HUDEP-2 (cell line): Measurements from ENCODE around the gene ENDOV.

Source experiments
- DNase-seq, 76 experiments: peaks; one replicate each; lab custom pipeline; 2025; ENCODE audit not compliant: unreplicated experiment in 76 of 76; lab: John Stamatoyannopoulos, UW

ENDOV gene

DNA sequence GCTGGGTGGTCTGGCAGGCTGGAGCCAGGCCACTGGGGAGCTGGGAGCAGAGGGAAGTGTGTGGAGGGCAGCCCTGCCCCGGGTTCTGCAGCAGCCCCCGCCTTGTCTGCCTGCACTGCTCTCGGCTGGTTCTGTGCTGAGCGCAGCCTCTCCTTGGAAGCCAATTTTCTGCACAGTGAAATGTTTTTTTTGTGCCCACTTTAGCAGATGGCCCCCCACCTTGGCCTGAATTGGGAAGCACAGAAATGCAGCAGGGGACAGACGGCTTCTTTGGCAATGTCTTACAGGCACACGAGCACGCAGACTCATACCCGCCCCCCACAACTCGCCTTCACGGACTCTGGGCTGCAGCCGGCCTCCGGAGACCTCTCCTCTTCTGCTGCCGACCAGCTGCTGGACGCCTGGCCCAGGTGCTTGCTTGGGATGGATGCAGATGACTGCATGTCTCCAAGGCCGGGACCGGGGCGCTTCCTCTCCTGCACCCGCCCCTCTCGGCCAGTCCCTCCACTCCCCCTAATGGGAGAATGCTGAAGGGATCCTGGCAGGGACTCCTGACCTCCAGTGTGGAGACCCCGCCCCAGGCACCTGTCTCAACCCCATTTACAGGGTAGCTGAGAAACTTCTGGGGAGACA, 46.7 kb downstream of the ENDOV start:
- no peak for DNase-seq

DNA sequence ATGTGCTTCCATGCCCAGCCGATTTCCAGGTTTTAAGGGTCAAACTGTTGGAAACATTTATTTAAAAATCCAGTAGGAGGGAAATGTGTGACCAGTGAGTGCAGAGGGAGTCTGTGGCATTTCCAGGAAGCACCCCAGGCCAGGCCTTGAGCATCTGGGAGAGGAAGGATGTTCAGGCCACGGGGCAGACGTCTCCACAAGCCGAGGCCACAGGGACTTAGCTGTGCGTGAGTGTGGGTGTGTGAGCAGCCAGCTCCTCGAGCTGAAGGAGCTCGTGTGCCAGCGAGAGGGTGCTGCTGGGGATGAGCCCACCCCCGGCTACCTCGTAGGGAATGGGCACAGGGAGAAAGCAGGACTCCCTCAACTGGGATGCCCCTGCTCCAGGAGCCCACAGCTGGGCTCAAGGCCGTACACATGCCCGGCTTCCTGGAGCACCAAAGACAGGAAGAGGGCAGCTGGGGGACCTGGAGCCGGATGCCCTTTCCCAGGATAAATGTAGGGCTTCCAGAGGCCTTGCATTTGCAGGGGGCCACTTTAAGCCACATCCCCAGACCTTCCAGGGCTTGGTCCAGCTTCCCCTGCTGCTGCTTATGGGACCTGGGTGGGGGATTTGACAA, 48.9 kb downstream of the ENDOV start:
- no peak for DNase-seq

DNA sequence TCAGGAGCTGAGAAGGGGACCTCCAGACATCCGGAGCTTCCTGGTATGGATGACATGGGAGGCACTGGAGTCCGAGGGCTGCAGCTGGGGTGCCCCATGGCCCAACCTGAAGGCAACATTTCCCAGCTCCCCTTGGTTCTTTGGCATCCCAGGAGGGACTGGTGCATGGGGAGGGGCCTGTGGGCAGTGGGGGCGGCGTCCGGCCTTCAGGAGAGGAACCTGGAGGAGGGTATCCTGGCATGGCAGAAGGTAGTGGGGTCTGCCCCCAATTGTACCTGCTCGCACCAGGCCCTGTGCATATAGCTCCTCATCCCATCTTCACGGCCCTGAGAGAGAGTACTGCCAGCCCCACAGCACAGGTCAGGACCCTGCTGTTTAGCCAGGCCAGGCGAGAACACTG, 49.5 kb downstream of the ENDOV start:
- DNase-seq = no peak

DNA sequence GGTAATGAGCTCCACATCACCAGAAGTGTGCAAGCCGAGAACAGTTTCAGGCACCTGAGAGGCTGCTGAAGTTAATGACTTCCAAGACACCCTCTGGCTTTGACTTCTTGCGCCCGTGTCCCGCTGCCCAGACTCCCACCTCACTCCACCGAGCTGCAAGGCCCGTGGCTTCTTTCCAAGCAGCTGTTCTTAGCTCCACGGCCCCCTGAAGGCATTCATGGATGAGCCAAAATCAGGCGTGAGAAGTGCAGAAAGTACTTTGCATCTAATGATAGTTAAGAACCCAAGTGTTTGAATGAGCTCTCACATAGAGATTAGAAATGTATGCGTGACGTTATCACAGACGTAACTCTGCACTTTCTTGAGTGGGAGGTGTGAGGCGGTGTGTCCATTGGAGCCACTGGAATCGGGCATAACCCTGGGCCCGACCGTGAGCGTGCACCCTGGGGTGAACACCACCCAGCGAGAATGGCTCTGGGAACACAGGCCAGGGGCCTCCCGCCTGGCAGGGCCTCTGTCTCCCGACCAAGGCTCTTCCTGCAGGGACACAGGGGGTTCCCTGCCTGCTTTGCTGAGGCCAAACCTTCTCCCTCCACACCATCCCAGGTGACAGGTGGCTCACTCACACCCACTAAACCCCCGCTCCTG, 50.5 kb downstream of the ENDOV start:
- no peak for DNase-seq

DNA sequence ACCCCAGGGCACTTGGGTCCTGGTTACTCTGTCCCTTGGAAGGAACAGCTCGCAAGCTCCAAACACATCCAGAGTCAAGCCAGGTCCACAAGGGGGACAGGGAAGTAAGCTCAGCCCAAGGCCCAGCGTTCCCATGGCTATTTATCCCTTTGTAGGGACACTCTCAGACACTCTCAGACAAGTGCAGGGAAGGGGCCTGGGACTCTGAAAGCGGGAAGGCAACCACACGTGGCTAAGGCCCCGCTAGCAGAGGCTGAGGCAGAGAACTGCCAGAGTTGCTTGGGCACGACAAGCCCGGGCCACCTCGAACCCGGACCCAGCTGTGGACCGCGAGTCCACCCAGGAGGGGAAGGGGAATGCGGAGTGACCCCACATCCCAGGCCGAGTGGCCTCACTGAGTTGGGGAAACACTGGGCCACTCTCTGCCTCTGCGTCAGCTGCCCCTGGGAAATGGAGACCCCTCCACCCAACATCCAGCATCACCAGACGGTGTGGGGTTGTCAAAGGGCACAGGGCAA, 51.3 kb downstream of the ENDOV start:
- DNase-seq = no peak

DNA sequence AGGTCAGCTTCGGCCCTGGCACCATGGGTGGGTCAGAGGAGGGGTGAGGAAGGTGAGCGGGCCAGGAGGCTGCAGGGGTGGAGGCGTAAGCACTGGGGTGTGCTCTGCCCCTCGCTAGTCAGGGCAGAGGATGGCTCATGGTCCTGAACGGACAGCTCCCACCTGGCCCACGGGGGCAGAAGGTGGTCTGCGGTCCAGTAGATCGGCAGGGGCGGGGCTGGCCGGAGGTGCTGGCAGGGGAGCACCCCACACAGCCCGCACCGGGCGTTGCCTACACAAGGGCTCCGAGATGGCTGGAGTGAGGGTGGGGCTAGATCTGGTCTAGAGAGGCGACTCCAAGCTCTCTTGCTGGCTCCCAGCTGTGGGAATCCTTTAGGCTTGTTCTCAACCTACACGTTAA, 53.3 kb downstream of the ENDOV start:
- no peak for DNase-seq

DNA sequence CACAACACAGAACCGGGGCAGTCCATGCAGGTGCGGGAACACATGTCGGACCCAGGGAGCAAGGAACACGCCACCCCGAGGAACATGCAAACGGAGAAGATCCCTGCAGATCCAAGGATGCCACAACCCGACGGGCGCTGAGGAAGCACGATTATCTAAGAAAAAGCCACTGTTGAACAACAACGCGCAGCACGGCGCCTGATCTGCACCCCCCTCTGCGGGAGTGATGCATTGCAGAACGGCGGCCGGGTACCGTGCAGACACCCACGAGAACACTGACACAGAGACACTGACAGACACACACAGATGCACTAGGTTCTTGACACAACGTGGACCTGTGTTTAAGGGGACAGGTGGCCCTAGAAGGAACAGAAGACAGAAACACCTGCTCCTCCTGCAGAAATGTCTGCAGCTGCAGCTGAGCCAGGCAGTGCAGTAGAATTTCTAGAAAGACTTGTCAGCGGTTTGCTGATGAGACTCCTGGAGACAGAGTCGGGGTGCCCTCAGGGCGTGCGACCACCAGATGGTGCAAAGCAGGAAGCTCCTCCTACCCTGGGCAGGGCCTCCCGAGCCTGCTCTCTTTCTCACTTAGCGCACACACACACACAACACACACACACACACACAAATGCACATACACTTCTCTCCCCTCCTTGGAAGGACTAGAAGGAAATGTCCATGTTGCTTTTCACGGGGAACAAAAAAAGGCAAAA, 54.0 kb downstream of the ENDOV start:
- DNase-seq = no peak

DNA sequence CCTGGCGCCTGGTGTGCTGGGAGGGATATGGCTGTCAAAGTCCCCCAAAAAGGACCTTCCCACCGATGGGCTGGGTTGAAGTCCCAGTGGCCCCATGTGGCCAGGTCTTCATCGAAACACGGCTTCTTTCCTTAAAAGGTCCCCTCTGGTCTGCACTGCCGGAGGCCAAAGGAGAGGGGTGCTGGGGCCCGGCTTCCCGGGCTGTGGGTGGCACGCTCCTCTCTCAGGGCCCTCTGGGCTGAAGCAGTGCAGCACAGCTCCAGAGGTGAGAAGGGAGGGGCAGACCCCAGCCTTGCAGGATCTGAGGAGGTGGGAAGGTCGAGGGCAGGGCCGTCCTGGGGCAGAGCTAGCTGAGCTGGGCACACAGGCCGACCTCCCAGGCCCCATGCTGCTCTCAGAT, 54.7 kb downstream of the ENDOV start:
- DNase-seq = no peak

DNA sequence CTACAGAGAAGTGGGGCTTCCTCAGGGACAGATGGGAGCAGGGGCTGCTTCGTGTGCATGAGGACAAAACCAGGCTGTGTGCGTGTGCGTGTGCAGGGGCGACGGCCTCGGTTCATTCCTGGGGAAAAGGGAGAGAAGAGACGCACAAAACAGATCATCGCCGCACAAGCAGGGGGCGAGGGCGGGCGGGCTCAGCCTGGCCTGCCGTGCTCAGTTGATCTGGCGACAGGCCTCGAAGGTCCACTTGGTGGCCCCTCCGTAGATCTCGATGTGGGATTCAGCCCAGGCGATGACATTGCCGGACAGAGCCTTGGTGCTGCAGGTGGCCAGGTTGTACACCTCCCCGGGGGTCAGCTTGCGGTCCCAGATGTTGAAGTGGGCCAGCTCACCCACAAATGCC, 55.6 kb downstream of the ENDOV start:
- no peak for DNase-seq

DNA sequence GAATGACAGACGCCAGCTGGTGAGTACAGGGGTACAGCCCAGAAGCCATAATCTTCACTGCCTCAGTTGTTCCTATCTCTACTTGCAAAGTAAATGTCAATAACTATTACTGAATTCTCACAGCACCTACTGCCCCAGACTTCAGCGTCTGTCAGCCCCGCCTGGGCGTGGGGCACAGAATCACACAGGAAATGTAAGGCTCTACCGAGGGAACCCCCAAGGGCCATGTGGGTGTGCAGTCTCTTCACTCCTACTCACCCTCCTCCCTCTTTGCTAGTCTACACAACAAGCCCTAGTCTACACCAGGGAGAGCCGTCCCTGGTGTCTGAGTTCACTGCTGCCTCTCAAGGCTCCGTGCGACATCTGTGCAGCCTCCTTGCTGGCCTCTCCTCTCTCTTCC, 57.0 kb downstream of the ENDOV start:
- DNase-seq = no peak

DNA sequence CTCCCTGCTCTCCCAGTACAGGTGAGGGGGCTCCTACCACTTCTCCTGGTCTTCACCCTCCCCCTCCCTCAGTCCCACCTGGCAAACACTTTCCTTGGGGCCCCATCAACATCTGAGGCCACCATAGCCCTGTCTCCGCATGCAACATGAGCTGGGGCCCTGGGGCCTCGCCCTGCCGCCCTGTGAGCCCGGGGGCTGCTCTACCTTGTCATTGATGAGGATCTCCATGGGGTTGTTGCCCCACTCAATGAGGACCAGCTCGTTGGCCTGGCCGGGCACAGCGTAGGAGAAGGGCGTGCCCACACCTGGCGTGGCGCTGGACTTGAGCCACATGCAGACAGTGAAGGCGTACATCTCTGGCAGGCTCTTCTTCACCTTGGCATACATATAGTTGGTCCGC, 58.0 kb downstream of the ENDOV start:
- no peak for DNase-seq

DNA sequence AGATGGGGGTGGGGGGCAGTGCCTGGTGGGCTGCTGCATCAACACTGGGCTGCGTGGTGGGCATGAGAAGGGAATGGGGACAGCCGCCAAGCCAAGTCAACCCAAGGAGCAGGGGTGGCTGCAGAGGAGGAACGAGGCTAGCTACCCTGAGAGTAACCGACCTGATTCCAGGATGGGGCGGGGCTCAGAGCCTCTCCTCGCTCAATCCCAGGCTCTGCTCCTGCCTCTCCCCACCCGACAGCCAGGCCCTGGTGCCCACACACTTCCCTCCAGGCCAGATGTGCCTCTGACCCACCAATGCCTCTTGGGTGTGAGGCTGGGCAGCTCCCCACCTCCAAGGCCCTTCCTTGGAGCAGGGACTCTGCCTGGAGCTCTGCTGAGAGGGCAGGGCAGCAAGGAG, 58.7 kb downstream of the ENDOV start:
- no peak for DNase-seq

DNA sequence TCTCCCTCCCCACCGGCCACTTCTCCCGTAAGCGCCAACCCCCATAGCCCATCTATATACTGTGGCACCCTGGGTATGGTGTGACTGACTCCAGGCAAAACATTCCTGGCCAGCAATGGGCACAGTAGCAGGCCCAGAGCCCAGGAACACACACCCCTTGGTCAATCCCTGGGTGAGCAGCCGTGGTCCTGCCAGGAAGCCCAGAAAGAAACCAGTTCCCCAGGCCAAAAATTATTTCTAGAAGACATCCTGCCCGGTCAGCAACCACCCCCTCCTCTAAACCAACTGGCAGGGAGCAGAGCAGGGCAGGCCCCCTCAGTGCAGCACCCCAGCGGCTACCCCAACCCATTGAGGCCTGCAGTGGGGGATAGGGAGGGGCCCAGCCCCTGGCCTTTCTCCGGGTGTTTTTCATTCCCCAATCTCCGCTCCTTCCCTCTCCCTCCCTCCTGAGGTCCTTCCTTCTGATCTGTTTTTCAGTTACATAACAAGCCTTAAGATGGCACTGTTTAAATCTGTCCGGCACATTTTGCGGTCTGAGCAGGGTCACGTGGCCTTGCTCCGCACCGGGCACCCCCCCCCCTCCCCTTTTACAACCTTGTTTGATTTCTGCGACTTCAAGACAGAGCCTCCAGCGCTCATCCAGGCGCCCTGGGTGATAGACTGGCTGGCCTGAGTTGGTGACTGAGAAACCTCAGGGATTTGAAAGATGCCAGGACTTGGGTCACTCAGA, 59.4 kb downstream of the ENDOV start:
- peak in 42 of 76 experiments; percentile 7 to 73 (median 28) for DNase-seq

DNA sequence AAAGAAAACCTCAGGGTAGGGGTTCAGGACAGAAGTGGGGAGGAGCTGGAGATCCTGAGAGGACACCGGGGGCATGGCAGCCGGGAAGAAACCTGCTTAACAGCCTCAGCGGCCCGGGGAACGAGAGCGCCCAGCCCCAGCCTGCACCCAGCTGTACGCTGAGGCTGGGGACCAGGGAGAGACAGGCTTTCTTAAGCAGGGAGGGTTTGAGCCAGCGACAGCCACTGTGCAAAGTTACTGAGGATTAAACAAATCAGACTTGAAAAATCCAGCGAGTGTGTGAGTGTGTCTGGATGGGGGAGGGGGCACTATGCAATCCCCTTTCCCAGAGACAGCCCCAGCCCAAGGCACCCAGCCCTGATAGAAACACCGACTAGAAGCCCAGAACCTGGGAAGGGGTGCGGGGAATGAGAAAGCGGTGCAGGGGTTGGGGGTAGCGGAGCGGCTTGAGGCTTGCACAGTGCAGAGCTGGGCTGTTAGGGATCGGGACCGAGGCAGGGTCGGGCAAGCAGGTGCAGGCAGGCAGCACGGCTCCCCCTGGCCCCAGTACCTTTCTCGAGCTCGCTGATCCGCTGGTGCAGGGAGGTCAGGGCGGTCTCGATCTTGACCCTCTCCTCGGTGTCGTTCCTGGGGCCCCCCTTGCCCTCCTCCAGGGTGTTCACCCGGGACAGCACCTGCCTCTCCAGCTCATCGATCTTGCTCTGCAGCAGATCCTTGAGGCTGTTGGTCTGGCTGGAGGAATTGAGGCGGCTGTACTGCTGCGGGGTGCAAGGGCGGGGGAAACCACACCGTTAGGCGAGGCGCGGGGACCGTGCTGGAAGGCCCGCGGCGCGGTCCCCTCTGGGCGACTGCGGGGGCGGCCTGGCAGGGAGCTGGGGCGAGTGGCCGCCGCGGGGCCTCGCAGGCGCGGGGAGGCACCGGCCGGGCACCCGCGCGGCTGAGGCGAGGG, 60.3 kb downstream of the ENDOV start:
- peak in 2 of 76 experiments; percentile 9 to 31 for DNase-seq

DNA sequence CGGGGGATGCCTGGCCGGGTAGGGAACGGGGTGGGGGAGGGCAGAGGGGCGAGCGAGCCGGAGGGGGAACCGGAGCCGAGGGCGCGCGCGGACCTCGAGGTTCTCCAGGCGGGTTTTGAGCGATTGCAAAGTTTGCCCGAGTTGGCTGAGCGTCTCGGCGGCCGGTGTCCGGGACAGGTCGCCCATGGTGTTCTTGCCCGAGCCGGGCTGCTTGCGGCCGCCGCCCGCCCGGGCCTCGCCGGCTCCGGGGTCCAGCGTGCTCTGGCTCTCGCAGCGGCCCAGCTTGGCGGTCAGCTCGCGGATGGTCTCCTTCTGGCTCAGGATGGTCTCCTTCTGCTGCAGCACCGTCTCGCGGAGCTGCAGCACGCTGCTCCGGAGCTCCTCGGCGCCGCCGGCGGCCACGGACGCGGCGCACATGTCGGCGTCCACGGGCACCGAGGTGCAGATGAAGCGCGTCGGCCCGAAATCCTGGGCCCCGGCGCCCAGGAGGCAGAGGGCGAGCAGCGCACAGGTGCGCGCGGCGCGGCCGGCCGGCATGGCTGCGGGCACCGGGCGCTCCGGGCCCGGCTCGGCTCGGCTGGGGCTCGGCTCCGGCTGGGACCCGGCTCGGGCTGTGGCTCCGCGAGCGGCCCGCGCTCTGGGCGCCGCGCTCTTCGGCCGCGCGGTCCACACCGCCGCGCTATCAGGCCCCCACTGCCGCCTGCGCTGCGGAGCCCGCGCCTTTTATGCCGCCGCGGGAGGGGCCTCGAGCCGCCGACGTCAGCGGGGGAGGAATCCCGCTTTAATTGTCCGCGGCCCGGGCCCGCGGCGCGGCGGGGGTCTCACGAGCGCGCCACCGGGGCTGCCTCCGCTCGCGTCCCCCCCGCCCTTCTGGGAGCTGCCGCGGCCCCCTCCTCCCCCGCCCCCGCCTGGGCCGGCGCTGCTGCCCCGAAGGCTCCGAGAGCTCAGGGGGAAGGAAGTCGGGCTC, 61.2 kb downstream of the ENDOV start, which contains the start of gene NPTX1:
Gene NPTX1, minus strand, starts transcription at position 698 of the 967 bp plus-strand sequence. Its CDS starts 161 bp downstream, at position 537.
- peak in 6 of 76 experiments; percentile 1 to 34 (median 24) for DNase-seq

DNA sequence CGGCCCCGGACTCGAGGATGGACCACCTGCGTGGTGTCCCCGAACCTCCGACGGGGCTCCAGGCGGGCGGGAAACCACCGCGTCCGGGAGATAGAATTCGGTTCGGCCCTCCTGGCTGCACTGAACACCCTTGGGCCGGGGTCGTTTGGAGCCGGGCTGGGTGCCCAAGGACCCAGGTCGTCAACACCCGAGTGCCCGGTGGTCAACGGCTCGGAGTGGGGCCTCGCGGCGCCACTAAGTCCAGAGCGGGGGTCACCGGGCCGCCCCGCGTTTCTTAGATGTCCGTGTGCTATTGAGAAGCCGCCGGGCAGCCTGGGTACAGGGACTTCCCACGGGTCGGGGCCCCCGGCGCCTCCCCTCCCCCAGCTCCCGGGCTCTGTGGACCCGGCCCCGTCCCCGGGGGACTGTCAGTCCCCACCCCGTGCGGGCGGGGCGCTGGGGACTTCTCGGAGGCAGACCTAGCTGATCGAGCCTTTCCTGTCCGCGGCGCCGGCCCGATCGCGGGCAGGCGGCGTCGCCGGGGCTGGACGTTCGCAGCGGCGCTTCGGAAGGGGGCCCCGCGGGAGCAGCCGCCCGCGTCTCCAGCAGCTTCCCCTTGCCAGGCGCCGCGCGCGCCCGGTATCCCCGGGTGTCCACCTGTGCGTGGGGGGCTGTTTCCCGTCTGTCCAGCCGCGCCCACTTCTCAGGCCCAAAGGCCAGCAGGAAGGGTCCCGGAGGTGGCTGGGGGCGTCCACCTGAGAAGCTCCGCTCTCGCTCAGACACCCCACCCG, 62.1 kb downstream of the ENDOV start:
- peak in 1 of 76 experiments; percentile 16 for DNase-seq

DNA sequence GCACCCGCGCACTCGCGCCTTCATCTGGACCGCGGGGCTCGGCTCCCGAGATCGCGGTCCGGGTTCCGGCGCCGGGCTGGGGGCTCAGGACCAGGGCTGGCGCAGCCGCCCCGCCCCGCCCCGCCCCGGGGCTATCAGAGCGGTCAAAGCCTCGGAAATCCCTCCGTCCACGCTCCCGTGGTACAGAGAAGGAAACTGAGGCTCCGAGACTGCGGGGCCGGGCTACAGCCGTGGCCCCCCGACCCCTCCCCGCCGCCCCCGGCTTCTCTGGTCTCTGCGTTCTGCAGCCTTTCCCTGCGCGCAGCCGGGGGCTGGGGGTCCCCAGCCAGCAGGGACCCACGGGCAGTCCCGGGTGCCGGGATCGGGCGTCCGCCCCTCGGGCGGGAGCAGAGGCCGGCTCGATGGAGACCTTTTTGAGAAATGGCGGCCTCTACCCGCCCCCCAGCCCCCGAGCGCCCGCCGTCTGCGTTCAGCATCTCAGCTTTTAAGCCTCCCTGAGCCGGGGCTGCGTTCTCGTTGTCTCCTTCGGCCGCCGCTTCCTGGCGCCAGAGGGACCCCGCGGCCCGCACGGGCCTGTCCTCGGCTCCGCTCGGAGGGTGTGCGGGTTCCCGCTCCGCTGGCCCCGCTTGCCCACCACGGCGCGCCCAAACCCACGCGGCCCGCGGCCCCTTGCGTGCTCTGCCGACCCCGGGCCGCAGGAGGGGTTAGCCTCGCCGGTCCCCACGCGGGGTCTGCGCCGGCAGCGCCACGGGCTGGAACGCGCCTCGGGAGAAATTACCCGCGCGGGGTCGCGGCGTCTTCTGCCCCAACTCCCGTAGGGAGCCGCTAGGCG, 62.9 kb downstream of the ENDOV start:
- DNase-seq = peak in 9 of 76 experiments; percentile 9 to 30 (median 17)
